Panc1 (cell line): Measurements from ENCODE around the gene PAK1. TPM values are rescaled to one million over a fixed set of nuclear protein-coding genes. Genes with fewer than 3 reads are reported as not detected.

Experiments
- ATAC-seq: fragments of 200-7000 bp; cut with Tn5 transposase; 2 replicates; pipeline ENCODE4 v1.9.1; 2020; ENCODE audit warnings: mild to moderate bottlenecking, moderate library complexity
- BruUV-seq: library from RNA; stranded (reverse); fragments of 400-500 nt; replicated peaks from 2 replicates; lab custom pipeline; 2021; lab: Mats Ljungman, UMichigan
- CTCF ChIA-PET: fragments of 300-600 bp; sonication (Branson Sonifier 250); formaldehyde crosslinking; loops from one replicate; lab custom pipeline; 2022; ENCODE audit warnings: antibody characterized with exemption; lab: Charles Lee
- POLR2A ChIA-PET: fragments of 300-600 bp; sonication (Branson Sonifier 250); formaldehyde crosslinking; loops from one replicate; lab custom pipeline; 2022; ENCODE audit warnings: antibody characterized with exemption; lab: Charles Lee
- DNase-seq: peaks from one replicate; pipeline ENCODE4 v3.0.0-alpha.2; 2010; ENCODE audit warnings: low read depth, low spot score
- H3K27ac ChIP-seq: 2 replicates; pipeline ENCODE4 v1.5.1; 2011; ENCODE audit warnings: mild to moderate bottlenecking, low read length, inconsistent platforms
- H3K27me3 ChIP-seq: fragments of 200-500 bp; sonication (Bioruptor generic); 2 replicates; pipeline ENCODE4 v1.6.0; 2014; ENCODE audit warnings: low read length, inconsistent platforms; ENCODE audit not compliant: control insufficient read depth, insufficient read depth
- H3K36me3 ChIP-seq: fragments of 200-500 bp; sonication (Bioruptor generic); 2 replicates; pipeline ENCODE4 v1.5.1; 2014; ENCODE audit warnings: inconsistent platforms, mild to moderate bottlenecking, low read length, moderate library complexity; ENCODE audit not compliant: control insufficient read depth, insufficient read depth
- H3K4me1 ChIP-seq: 2 replicates; pipeline ENCODE4 v1.5.1; 2011; ENCODE audit warnings: inconsistent platforms, mild to moderate bottlenecking, low read length, moderate library complexity; ENCODE audit not compliant: control insufficient read depth, insufficient read depth
- H3K4me3 ChIP-seq, 2 experiments: 2 replicates each; pipeline ENCODE4 v1.5.1; 2011 to 2012; ENCODE audit warnings: low read depth in 2 of 2, low read length in 2 of 2, mild to moderate bottlenecking in 2 of 2, inconsistent platforms in 1 of 2, moderate library complexity in 1 of 2
- H3K9me3 ChIP-seq: fragments of 200-500 bp; sonication (Bioruptor generic); 2 replicates; pipeline ENCODE4 v1.5.1; 2014; ENCODE audit warnings: low read depth, mild to moderate bottlenecking, inconsistent platforms, low read length, moderate library complexity; ENCODE audit not compliant: control insufficient read depth, insufficient read depth
- CTCF ChIP-seq: fragments of 450-650 bp; IDR thresholded peaks from 2 replicates; pipeline ENCODE4 v1.5.1; 2017; ENCODE audit warnings: mild to moderate bottlenecking
- POLR2AphosphoS5 ChIP-seq: IDR thresholded peaks from 2 replicates; pipeline ENCODE4 v1.6.1; 2012; ENCODE audit warnings: mild to moderate bottlenecking, low read depth, low read length, moderate library complexity
- REST ChIP-seq, 2 experiments: IDR thresholded peaks; 2 replicates each; pipeline ENCODE4 v1.6.1; 2011 to 2012; ENCODE audit warnings: low read depth in 2 of 2, control low read depth in 1 of 2, low read length in 1 of 2, mild to moderate bottlenecking in 1 of 2, moderate library complexity in 1 of 2; ENCODE audit not compliant: insufficient read depth in 1 of 2
- SIN3A ChIP-seq: IDR thresholded peaks from 2 replicates; pipeline ENCODE4 v1.6.1; 2012; ENCODE audit warnings: low read depth, mild to moderate bottlenecking, low read length, moderate library complexity, borderline replicate concordance; ENCODE audit not compliant: insufficient read depth
- TCF7L2 ChIP-seq: IDR thresholded peaks from 2 replicates; pipeline ENCODE4 v1.6.1; 2011; ENCODE audit warnings: mild to moderate bottlenecking, low read depth, low read length, inconsistent platforms
- in situ Hi-C: cut with HindIII; loops from 2 replicates; pipeline ENCODE4 v1.10.0; 2016; ENCODE audit warnings: low sequenced_read_pairs, low pct_unique_long_range_greater_than_20kb
- intact Hi-C: fragments of 100-400 bp; cut with micrococcal nuclease; formaldehyde crosslinking; loops from one replicate; pipeline ENCODE4 v1.10.0; 2022; ENCODE audit not compliant: unreplicated experiment
- total RNA-seq: library from RNA; stranded (reverse); gene quantifications from one replicate; pipeline ENCODE4 v1.2.1, GENCODE V29; 2021; ENCODE audit not compliant: unreplicated experiment

The PAK1 gene
- total RNA-seq, 1 experiment from 2014 or later: 38.2 TPM

- ATAC-seq: peak; percentile 45; the same call in 1 of the 2 replicates
- CTCF ChIA-PET: no interaction called here
These were observed 29.1 kb upstream of the PAK1 start for GRCh38 chr11:77503006-77503405.

GRCh38 chr11:77502346-77502905 is 28.5 kb upstream of the PAK1 start:
- intact Hi-C loops (no loop called here), in situ Hi-C loops (no loop called here)
- BruUV-seq: no TSS peak
- H3K27ac ChIP-seq: no peak overlapping the region
- ATAC-seq (no peak), DNase-seq (no peak)
- H3K36me3 ChIP-seq: no peaks in the 10 kb centered on the region
- POLR2A ChIA-PET: no interaction called here
- peaks cover 2% of the 10 kb centered on the region; the same call in 1 of the 2 replicates for H3K27me3 ChIP-seq
- no peaks in the 10 kb centered on the region for H3K9me3 ChIP-seq
- no peak for TF ChIP-seq POLR2AphosphoS5
- no peak for TF ChIP-seq TCF7L2
- TF ChIP-seq SIN3A: no peak
- no peak for TF ChIP-seq REST (IDR thresholded peaks at IDR 0.05; ENCODE audit: insufficient read depth in 1 of 2, low read depth in 2 of 2, low read length in 1 of 2)
- no peak for TF ChIP-seq CTCF
- H3K4me1 ChIP-seq: no peaks in the 10 kb centered on the region
- CTCF ChIA-PET: no interaction called here
- H3K4me3 ChIP-seq: no peak overlapping the region

More at GRCh38 chr11:77503006-77503405, 29.1 kb upstream of the PAK1 start:
- no peaks in the 10 kb centered on the region for H3K4me1 ChIP-seq
- H3K36me3 ChIP-seq: no peaks in the 10 kb centered on the region
- H3K9me3 ChIP-seq: no peaks in the 10 kb centered on the region
- POLR2A ChIA-PET: no interaction called here
- intact Hi-C loops (no loop called here), in situ Hi-C loops (no loop called here)
- BruUV-seq: no TSS peak
- DNase-seq: no peak
- no peak overlapping the region for H3K27ac ChIP-seq
- peaks cover 2% of the 10 kb centered on the region; the same call in 1 of the 2 replicates for H3K27me3 ChIP-seq
- no peak overlapping the region for H3K4me3 ChIP-seq
- TF ChIP-seq SIN3A (no peak), POLR2AphosphoS5 (no peak), CTCF (no peak), REST (IDR thresholded peaks at IDR 0.05; ENCODE audit: insufficient read depth in 1 of 2, low read depth in 2 of 2, low read length in 1 of 2) (no peak), TCF7L2 (no peak)
